Natural killer cell (primary cell): ENCODE results near the gene ARMC9. TPM values are rescaled to one million over a fixed set of nuclear protein-coding genes. Genes with fewer than 3 reads are reported as not detected.

Experiments
- ATAC-seq, 3 donors: fragments of 150-1000 bp in 2 of 3; fragments of 200-7000 bp in 1 of 3; cut with Tn5 transposase; 1 replicate in 1 of 3; 2 replicates in 2 of 3; pipeline ENCODE4 v1.10.0; 2021; ENCODE audit warnings: mild to moderate bottlenecking in 2 of 3, moderate library complexity in 2 of 3
- DNase-seq, 2 donors: peaks; one replicate each; pipeline versions ENCODE4 v3.0.0 to v3.0.0-alpha.2; 2013 to 2021; ENCODE audit warnings: mixed read lengths in 1 of 2
- H3K27ac ChIP-seq: one replicate; pipeline ENCODE4 v1.5.1; 2013; ENCODE audit warnings: mild to moderate bottlenecking, low read length
- H3K27me3 ChIP-seq: one replicate; pipeline ENCODE4 v1.6.1; 2013; ENCODE audit warnings: low read length; ENCODE audit not compliant: control insufficient read depth, insufficient read depth
- H3K36me3 ChIP-seq: one replicate; pipeline ENCODE4 v1.6.1; 2013; ENCODE audit warnings: low read length; ENCODE audit not compliant: control insufficient read depth, insufficient read depth
- H3K4me1 ChIP-seq: one replicate; pipeline ENCODE4 v1.6.1; 2013; ENCODE audit warnings: low read length; ENCODE audit not compliant: control insufficient read depth, insufficient read depth
- H3K4me3 ChIP-seq: one replicate; pipeline ENCODE4 v1.5.1; 2013; ENCODE audit warnings: low read length
- H3K9me3 ChIP-seq: one replicate; pipeline ENCODE4 v1.6.1; 2013; ENCODE audit warnings: low read length; ENCODE audit not compliant: control insufficient read depth, insufficient read depth
- H3K27ac Mint-ChIP-seq, 2 donors: one replicate each; pipeline ENCODE4 v1.8.0; 2022; ENCODE audit warnings: mild to moderate bottlenecking in 2 of 2, mixed read lengths in 2 of 2, moderate library complexity in 1 of 2
- H3K27me3 Mint-ChIP-seq, 2 donors: one replicate each; pipeline ENCODE4 v1.8.0; 2022; ENCODE audit warnings: low read depth in 2 of 2, mixed read lengths in 2 of 2
- H3K36me3 Mint-ChIP-seq: one replicate; pipeline ENCODE4 v1.8.0; 2022; ENCODE audit warnings: mixed read lengths
- H3K4me1 Mint-ChIP-seq, 2 donors: one replicate each; pipeline ENCODE4 v1.8.0; 2022; ENCODE audit warnings: mixed read lengths in 2 of 2
- H3K4me3 Mint-ChIP-seq: one replicate; pipeline ENCODE4 v1.8.0; 2022; ENCODE audit warnings: mild to moderate bottlenecking, moderate library complexity, mixed read lengths
- H3K9me3 Mint-ChIP-seq, 2 donors: one replicate each; pipeline ENCODE4 v1.8.0; 2022; ENCODE audit warnings: mixed read lengths in 2 of 2
- CTCF ChIP-seq: fragments of 200-600 bp; IDR thresholded peaks from one replicate; pipeline ENCODE4 v1.8.0; 2022; ENCODE audit warnings: antibody characterized with exemption
- WGBS: methylation state at CpG from one replicate; pipeline ENCODE4 v1.1.7; 2013; ENCODE audit warnings: missing lambda C conversion rate; ENCODE audit not compliant: insufficient coverage; 5-methylcytosine and 5-hydroxymethylcytosine counted together
- intact Hi-C: fragments of 100-400 bp; cut with micrococcal nuclease; formaldehyde crosslinking; loops from one replicate; pipeline ENCODE4 v1.14.2; 2022
- total RNA-seq, 4 donors: library from RNA; stranded (reverse); fragments of 120-200 nt in 1 of 4; gene quantifications; one replicate each; pipeline versions ENCODE4 v1.2.3 to v1.2.4, GENCODE V29; 2013 to 2022

The ARMC9 gene
- total RNA-seq, 3 donors from 2014 or later (not counting 1 experiment from before 2014, with no cell fraction given): 1.2 to 2.3 (median 2.0) TPM

- DNase-seq: no peak
- ATAC-seq: no peak
- peaks cover 0 to under 1% of the 10 kb centered on the region in 2 donors for H3K4me1 Mint-ChIP-seq
- TF ChIP-seq CTCF: no peak
- Histone ChIP-seq H3K36me3 (no peaks in the 10 kb centered on the region), H3K4me1 (no peaks in the 10 kb centered on the region), H3K4me3 (no peak overlapping the region), H3K27me3 (no peaks in the 10 kb centered on the region), H3K9me3 (no peaks in the 10 kb centered on the region), H3K27ac (no peak overlapping the region)
- no peaks in the 10 kb centered on the region for H3K27me3 Mint-ChIP-seq
- H3K4me3 Mint-ChIP-seq: no peak overlapping the region
- H3K27ac Mint-ChIP-seq: no peak overlapping the region
- intact Hi-C loops: no loop called here
- H3K36me3 Mint-ChIP-seq: no peaks in the 10 kb centered on the region
- H3K9me3 Mint-ChIP-seq: no peaks in the 10 kb centered on the region
- WGBS: 91% methylated on average over 28 of the region's 28 CpGs
Observed at GRCh38 chr2:231355508-231356465, 157.4 kb downstream of the ARMC9 start.

GRCh38 chr2:231356466-231356844 lies 158.0 kb downstream of the ARMC9 start:
- H3K9me3 Mint-ChIP-seq: no peaks in the 10 kb centered on the region
- H3K36me3 ChIP-seq: no peaks in the 10 kb centered on the region

GRCh38 chr2:231357048-231357447 lies 158.6 kb downstream of the ARMC9 start:
- Mint-ChIP-seq H3K27ac (no peak overlapping the region), H3K27me3 (no peaks in the 10 kb centered on the region), H3K4me1 (peaks cover 7 to 12% of the 10 kb centered on the region in 2 donors), H3K4me3 (no peak overlapping the region), H3K9me3 (no peaks in the 10 kb centered on the region), H3K36me3 (no peaks in the 10 kb centered on the region)
- WGBS: 93% methylated on average over 7 of the region's 7 CpGs
- Histone ChIP-seq H3K27me3 (no peaks in the 10 kb centered on the region), H3K36me3 (no peaks in the 10 kb centered on the region), H3K4me3 (no peak overlapping the region), H3K4me1 (peaks cover 8% of the 10 kb centered on the region), H3K9me3 (no peaks in the 10 kb centered on the region), H3K27ac (no peak overlapping the region)
- TF ChIP-seq CTCF: no peak
- DNase-seq: no peak
- intact Hi-C loops: no loop called here
- ATAC-seq: no peak

More at GRCh38 chr2:231356466-231356844, 158.0 kb downstream of the ARMC9 start:
- DNase-seq (no peak), ATAC-seq (no peak)
- Mint-ChIP-seq H3K27ac (no peak overlapping the region), H3K4me1 (peaks cover 1 to 6% of the 10 kb centered on the region in 2 donors), H3K4me3 (no peak overlapping the region), H3K27me3 (no peaks in the 10 kb centered on the region), H3K36me3 (no peaks in the 10 kb centered on the region)
- no peaks in the 10 kb centered on the region for H3K9me3 ChIP-seq
- WGBS: 85% methylated on average over 5 of the region's 5 CpGs
- no peak overlapping the region for H3K4me3 ChIP-seq
- peaks cover 2% of the 10 kb centered on the region for H3K4me1 ChIP-seq
- H3K27me3 ChIP-seq: no peaks in the 10 kb centered on the region
- no peak overlapping the region for H3K27ac ChIP-seq
- intact Hi-C loops: no loop called here
- TF ChIP-seq CTCF: no peak
